SU-DHL-6 (cell line): ENCODE data around the gene EPHA6.
"Not testable (repeated sequence)": the region's sequence is repeated elsewhere in the genome, so short reads cannot be mapped to it uniquely, and the experiment has no call there.

Source experiments
- H2AFZ ChIP-seq: fragments of 200-600 bp; sonication (generic); 2 replicates; pipeline ENCODE4 v1.6.1; 2014; ENCODE audit warnings: low read depth, mild to moderate bottlenecking, moderate library complexity, mixed read lengths, antibody characterized with exemption, low read length; ENCODE audit not compliant: severe bottlenecking
- H3F3A ChIP-seq: fragments of 200-600 bp; shearing (Covaris generic); 2 replicates; pipeline ENCODE4 v1.6.0; 2016; ENCODE audit warnings: antibody characterized with exemption, mild to moderate bottlenecking; ENCODE audit not compliant: insufficient read depth
- H3K27ac ChIP-seq: fragments of 200-600 bp; sonication (generic); 2 replicates; pipeline ENCODE4 v1.5.1; 2016; ENCODE audit warnings: low read depth, mild to moderate bottlenecking, low read length, moderate library complexity, mixed read lengths
- H3K27me3 ChIP-seq: fragments of 200-600 bp; sonication (generic), shearing (Covaris generic); 2 replicates; pipeline ENCODE4 v1.6.0; 2014; ENCODE audit warnings: mild to moderate bottlenecking, low read length
- H3K36me3 ChIP-seq: fragments of 200-600 bp; sonication (generic); 2 replicates; pipeline ENCODE4 v1.6.1; 2014; ENCODE audit warnings: mild to moderate bottlenecking, low read length, mixed read lengths
- H3K4me2 ChIP-seq: fragments of 300-600, 200-600 bp; shearing (Covaris generic), sonication (generic); 2 replicates; pipeline ENCODE4 v1.6.0; 2014; ENCODE audit warnings: low read length, low read depth, mild to moderate bottlenecking; ENCODE audit not compliant: poor library complexity, severe bottlenecking
- H3K4me3 ChIP-seq: fragments of 200-600 bp; sonication (generic); 2 replicates; pipeline ENCODE4 v1.5.1; 2014; ENCODE audit warnings: antibody characterized with exemption, low read length, mild to moderate bottlenecking, mixed read lengths; ENCODE audit not compliant: insufficient read depth, poor library complexity, severe bottlenecking
- H3K79me2 ChIP-seq: fragments of 200-600 bp; sonication (generic); 2 replicates; pipeline ENCODE4 v1.6.1; 2014; ENCODE audit warnings: mild to moderate bottlenecking, low read length, moderate library complexity; ENCODE audit not compliant: insufficient read depth
- H3K9ac ChIP-seq: fragments of 200-600 bp; sonication (generic); 2 replicates; pipeline ENCODE4 v1.7.0; 2014; ENCODE audit warnings: mild to moderate bottlenecking, low read length
- H3K9me2 ChIP-seq: fragments of 200-600 bp; sonication (generic); replicated peaks from 2 replicates; pipeline ENCODE4 v1.6.1; 2014; ENCODE audit warnings: low read length; ENCODE audit not compliant: insufficient read depth
- H3K9me3 ChIP-seq: fragments of 200-600 bp; sonication (generic); 2 replicates; pipeline ENCODE4 v1.6.1; 2014; ENCODE audit warnings: low read length, mixed read lengths; ENCODE audit not compliant: insufficient read depth
- H4K20me1 ChIP-seq: fragments of 200-600 bp; sonication (generic); 2 replicates; pipeline ENCODE4 v1.6.1; 2014; ENCODE audit warnings: low read depth, mild to moderate bottlenecking, antibody characterized with exemption, low read length, moderate library complexity, mixed read lengths
- CTCF ChIP-seq: fragments of 200-600 bp; sonication (generic); IDR thresholded peaks from one replicate; pipeline ENCODE4 v1.5.1; 2017; ENCODE audit warnings: antibody characterized with exemption, mild to moderate bottlenecking, low read length, moderate library complexity; ENCODE audit not compliant: insufficient read depth, poor library complexity, severe bottlenecking
- EZH2phosphoT487 ChIP-seq: fragments of 200-600 bp; sonication (generic), shearing (Covaris generic); conservative IDR thresholded peaks from 2 replicates; pipeline ENCODE4 v1.6.1; 2018; ENCODE audit warnings: mild to moderate bottlenecking, antibody characterized with exemption, low read length, moderate library complexity, mixed read lengths

Gene EPHA6

GRCh38 chr3:97504463-97504862 lies 690.1 kb downstream of the EPHA6 start:
- Histone ChIP-seq H4K20me1 (no peaks in the 10 kb centered on the region), H3K27ac (no peak overlapping the region), H3K9me3 (peaks cover 8% of the 10 kb centered on the region; the same call in 1 of the 2 replicates), H3K27me3 (no peaks in the 10 kb centered on the region), H3K4me3 (no peak overlapping the region), H3K4me2 (no peak overlapping the region), H3K9me2 (no peaks in the 10 kb centered on the region), H3K9ac (no peak overlapping the region), H2AFZ (peak overlapping the region; percentile 11), H3K79me2 (no peaks in the 10 kb centered on the region), H3F3A (no peaks in the 10 kb centered on the region), H3K36me3 (no peaks in the 10 kb centered on the region)
- TF ChIP-seq CTCF (no peak), EZH2phosphoT487 (no peak)

- no peaks in the 10 kb centered on the region for H3F3A ChIP-seq
- no peak overlapping the region for H3K27ac ChIP-seq
- H3K9me3 ChIP-seq = no peaks in the 10 kb centered on the region
- H3K9me2 ChIP-seq = no peaks in the 10 kb centered on the region
- H3K4me2 ChIP-seq = no peak overlapping the region
- no peak overlapping the region for H2AFZ ChIP-seq
- no peak for TF ChIP-seq EZH2phosphoT487
- TF ChIP-seq CTCF = no peak
- H3K79me2 ChIP-seq = no peaks in the 10 kb centered on the region
- no peaks in the 10 kb centered on the region for H4K20me1 ChIP-seq
- H3K9ac ChIP-seq = no peak overlapping the region
- H3K27me3 ChIP-seq = no peaks in the 10 kb centered on the region
- H3K36me3 ChIP-seq = no peaks in the 10 kb centered on the region
- H3K4me3 ChIP-seq = no peak overlapping the region
These were observed 696.4 kb downstream of the EPHA6 start for GRCh38 chr3:97510795-97511194.

- Histone ChIP-seq H3K4me3 (no peak overlapping the region), H3K4me2 (no peak overlapping the region), H3K79me2 (no peaks in the 10 kb centered on the region), H4K20me1 (no peaks in the 10 kb centered on the region), H3F3A (no peaks in the 10 kb centered on the region), H3K27ac (no peak overlapping the region), H3K9me2 (no peaks in the 10 kb centered on the region), H3K9ac (no peak overlapping the region), H3K27me3 (no peaks in the 10 kb centered on the region), H2AFZ (no peak overlapping the region), H3K9me3 (no peaks in the 10 kb centered on the region), H3K36me3 (no peaks in the 10 kb centered on the region)
- TF ChIP-seq CTCF = no peak
- no peak for TF ChIP-seq EZH2phosphoT487
These were observed 700.7 kb downstream of the EPHA6 start for GRCh38 chr3:97515076-97515475.

GRCh38 chr3:97530691-97531090 lies 716.3 kb downstream of the EPHA6 start:
- Histone ChIP-seq H3K36me3 (no peaks in the 10 kb centered on the region), H4K20me1 (no peaks in the 10 kb centered on the region), H3K27me3 (no peaks in the 10 kb centered on the region), H3K9ac (no peak overlapping the region), H3K4me3 (no peak overlapping the region), H3K9me2 (no peaks in the 10 kb centered on the region), H2AFZ (no peak overlapping the region), H3K4me2 (no peak overlapping the region), H3K27ac (no peak overlapping the region), H3F3A (no peaks in the 10 kb centered on the region), H3K9me3 (no peaks in the 10 kb centered on the region), H3K79me2 (no peaks in the 10 kb centered on the region)
- TF ChIP-seq CTCF (no peak), EZH2phosphoT487 (no peak)

- not testable (repeated sequence) for H4K20me1 ChIP-seq, H3K36me3 ChIP-seq, H3K79me2 ChIP-seq, H3K27me3 ChIP-seq, H3K4me2 ChIP-seq, H3K4me3 ChIP-seq, H3K9ac ChIP-seq, H2AFZ ChIP-seq, H3K9me3 ChIP-seq, H3K9me2 ChIP-seq, H3K27ac ChIP-seq, H3F3A ChIP-seq
These were observed 733.2 kb downstream of the EPHA6 start for GRCh38 chr3:97547573-97547972.
